Ovary (tissue), 9 donors: ENCODE measurements around the gene GDI2. TPM values are rescaled to one million over a fixed set of nuclear protein-coding genes. Genes with fewer than 3 reads are reported as not detected.

Experiments
- DNase-seq, 5 donors: peaks; one replicate each; pipeline ENCODE4 v3.0.0-alpha.2; 2019 to 2020
- H3K27ac ChIP-seq, 2 donors: fragments of 200-600 bp; one replicate each; pipeline versions ENCODE4 v1.5.1 to v1.8.0; 2019 to 2022
- H3K27me3 ChIP-seq: fragments of 200-600 bp; one replicate; pipeline ENCODE4 v1.8.0; 2022
- H3K36me3 ChIP-seq: fragments of 200-600 bp; sonication (generic); one replicate; pipeline ENCODE4 v1.5.1; 2019
- H3K4me1 ChIP-seq: one replicate; pipeline ENCODE4 v1.8.1; 2013; ENCODE audit warnings: mild to moderate bottlenecking, moderate library complexity; ENCODE audit not compliant: insufficient read depth
- H3K4me3 ChIP-seq: fragments of 200-600 bp; sonication (generic); one replicate; pipeline ENCODE4 v1.5.1; 2017
- H3K9me3 ChIP-seq, 2 donors: fragments of 200-600 bp in 1 of 2; sonication (generic) in 1 of 2; one replicate each; pipeline versions ENCODE4 v1.5.1 to v1.8.1; 2013 to 2019; ENCODE audit warnings: mild to moderate bottlenecking in 1 of 2, moderate library complexity in 1 of 2
- EP300 ChIP-seq: sonication (generic); formaldehyde crosslinking; IDR thresholded peaks from one replicate; pipeline ENCODE4 v1.6.1; 2017; ENCODE audit warnings: antibody characterized with exemption
- POLR2A ChIP-seq: fragments of 450-650 bp; IDR thresholded peaks from one replicate; pipeline ENCODE4 v1.6.1; 2017; ENCODE audit warnings: antibody characterized with exemption, mild to moderate bottlenecking, moderate library complexity
- WGBS, 3 donors: extraction: QIAGEN DNeasy Blood & Tissue Kit in 1 of 3; methylation state at CpG; one replicate each; pipeline versions ENCODE4 v1.1.5 to v1.1.7; 2013 to 2017; 5-methylcytosine and 5-hydroxymethylcytosine counted together
- intact Hi-C, 4 donors: fragments of 100-400 bp; cut with DNase I; formaldehyde crosslinking; loops; one replicate each; pipeline versions ENCODE4 v1.11.0 to v1.15.1; 2022 to 2023
- polyA plus RNA-seq, 2 donors: library from polyadenylated mRNA; stranded (reverse); fragments of 200-250 nt in 1 of 2; fragments of 350-450 nt in 1 of 2; fragmentation: Illumina TruSeq in 1 of 2; extraction: RNeasy Lipid Tissue Mini Kit (QIAGEN cat#74804) in 1 of 2; gene quantifications; one replicate each; pipeline ENCODE4 v1.2.3, GENCODE V29; 2013 to 2014
- total RNA-seq, 7 donors: library from RNA; depleted of rRNA in 2 of 7; stranded (reverse); fragments of >200 nt in 2 of 7; fragmentation: NEBNext Ultra II Directional in 3 of 7; extraction: Animal tissue kit (Norgen Biotek cat#: 25700) in 3 of 7; gene quantifications; one replicate each; pipeline versions ENCODE4 v1.1.0 to v1.2.4, GENCODE V29; 2016 to 2023
- TF ChIP-seq, protein P1 (sequence below), 3 donors: fragments of 450-650 bp in 2 of 3; fragments of 200-600 bp in 1 of 3; IDR thresholded peaks; one replicate each; pipeline versions ENCODE4 v1.5.1 to v1.8.0; 2016 to 2022; ENCODE audit warnings: antibody characterized with exemption in 3 of 3, mild to moderate bottlenecking in 1 of 3
- donor health status: DM: no; HTN: no; CAD: no; lungs with moderate emphysema.
- donor health status: DM: no; HTN: no; CAD: no.
- donor health status: Bipolar disorder and iron deficiency.
- donor health status: DM: yes; HTN: yes; CAD: no.
- donor health status: DM: no; HTN: no; CAD: no.
- donor health status: DM: yes; HTN: yes; CAD: no.

The GDI2 gene
- total and polyA plus RNA-seq, 9 donors: 111 to 269 (median 177) TPM

DNA sequence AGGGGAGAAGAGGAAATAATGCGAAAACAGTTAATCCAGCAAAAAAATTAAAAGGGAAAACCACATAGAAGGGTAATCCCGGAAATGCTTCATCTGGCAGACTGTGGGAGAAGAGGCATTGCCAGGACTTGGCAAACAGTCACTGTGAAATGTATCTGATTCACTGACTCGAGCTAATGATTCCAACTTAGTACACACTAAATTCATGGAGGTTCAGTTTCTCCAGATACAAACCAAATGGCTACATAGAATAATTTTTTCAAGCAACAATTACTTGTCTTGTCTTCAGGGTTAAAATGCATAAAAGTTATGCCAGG lies 36.4 kb downstream of the GDI2 start:
- Histone ChIP-seq H3K4me1 (peaks cover 14% of the 10 kb centered on the region), H3K4me3 (no peak overlapping the region), H3K27me3 (no peaks in the 10 kb centered on the region), H3K36me3 (no peaks in the 10 kb centered on the region), H3K27ac (no peak overlapping the region), H3K9me3 (no peaks in the 10 kb centered on the region)
- no peak for TF ChIP-seq POLR2A
- TF ChIP-seq, protein P1, sequence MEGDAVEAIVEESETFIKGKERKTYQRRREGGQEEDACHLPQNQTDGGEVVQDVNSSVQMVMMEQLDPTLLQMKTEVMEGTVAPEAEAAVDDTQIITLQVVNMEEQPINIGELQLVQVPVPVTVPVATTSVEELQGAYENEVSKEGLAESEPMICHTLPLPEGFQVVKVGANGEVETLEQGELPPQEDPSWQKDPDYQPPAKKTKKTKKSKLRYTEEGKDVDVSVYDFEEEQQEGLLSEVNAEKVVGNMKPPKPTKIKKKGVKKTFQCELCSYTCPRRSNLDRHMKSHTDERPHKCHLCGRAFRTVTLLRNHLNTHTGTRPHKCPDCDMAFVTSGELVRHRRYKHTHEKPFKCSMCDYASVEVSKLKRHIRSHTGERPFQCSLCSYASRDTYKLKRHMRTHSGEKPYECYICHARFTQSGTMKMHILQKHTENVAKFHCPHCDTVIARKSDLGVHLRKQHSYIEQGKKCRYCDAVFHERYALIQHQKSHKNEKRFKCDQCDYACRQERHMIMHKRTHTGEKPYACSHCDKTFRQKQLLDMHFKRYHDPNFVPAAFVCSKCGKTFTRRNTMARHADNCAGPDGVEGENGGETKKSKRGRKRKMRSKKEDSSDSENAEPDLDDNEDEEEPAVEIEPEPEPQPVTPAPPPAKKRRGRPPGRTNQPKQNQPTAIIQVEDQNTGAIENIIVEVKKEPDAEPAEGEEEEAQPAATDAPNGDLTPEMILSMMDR (IDR thresholded peaks at IDR 0.05): no peak
- TF ChIP-seq EP300: no peak
- no peak for DNase-seq
- WGBS, 3 donors: 17 to 20% (median 17%) methylated on average over 3 of the region's 3 CpGs
- intact Hi-C loops: no loop called here

GRCh38 chr10:5776136-5776880 lies 36.9 kb downstream of the GDI2 start:
- Histone ChIP-seq H3K9me3 (no peaks in the 10 kb centered on the region), H3K27ac (no peak overlapping the region), H3K4me3 (no peak overlapping the region), H3K27me3 (no peaks in the 10 kb centered on the region), H3K4me1 (peaks cover 14% of the 10 kb centered on the region), H3K36me3 (no peaks in the 10 kb centered on the region)
- 42 to 45% (median 45%) methylated on average over 7 of the region's 7 CpGs for WGBS, 3 donors
- TF ChIP-seq, protein P1 (IDR thresholded peaks at IDR 0.05): no peak
- TF ChIP-seq EP300: no peak
- no peak for TF ChIP-seq POLR2A
- intact Hi-C loops: no loop called here
- no peak for DNase-seq

GRCh38 chr10:5775685-5776084 lies 37.5 kb downstream of the GDI2 start:
- no peaks in the 10 kb centered on the region for H3K36me3 ChIP-seq
- peaks cover 14% of the 10 kb centered on the region for H3K4me1 ChIP-seq
- H3K9me3 ChIP-seq: no peaks in the 10 kb centered on the region
- H3K27me3 ChIP-seq: no peaks in the 10 kb centered on the region
- H3K4me3 ChIP-seq: no peak overlapping the region
- intact Hi-C loops: no loop called here
- DNase-seq: no peak
- 89 to 90% (median 89%) methylated on average over 16 of the region's 16 CpGs for WGBS, 3 donors
- TF ChIP-seq POLR2A: no peak
- TF ChIP-seq, protein P1 (IDR thresholded peaks at IDR 0.05): no peak
- TF ChIP-seq EP300: no peak
- H3K27ac ChIP-seq: no peak overlapping the region

DNA sequence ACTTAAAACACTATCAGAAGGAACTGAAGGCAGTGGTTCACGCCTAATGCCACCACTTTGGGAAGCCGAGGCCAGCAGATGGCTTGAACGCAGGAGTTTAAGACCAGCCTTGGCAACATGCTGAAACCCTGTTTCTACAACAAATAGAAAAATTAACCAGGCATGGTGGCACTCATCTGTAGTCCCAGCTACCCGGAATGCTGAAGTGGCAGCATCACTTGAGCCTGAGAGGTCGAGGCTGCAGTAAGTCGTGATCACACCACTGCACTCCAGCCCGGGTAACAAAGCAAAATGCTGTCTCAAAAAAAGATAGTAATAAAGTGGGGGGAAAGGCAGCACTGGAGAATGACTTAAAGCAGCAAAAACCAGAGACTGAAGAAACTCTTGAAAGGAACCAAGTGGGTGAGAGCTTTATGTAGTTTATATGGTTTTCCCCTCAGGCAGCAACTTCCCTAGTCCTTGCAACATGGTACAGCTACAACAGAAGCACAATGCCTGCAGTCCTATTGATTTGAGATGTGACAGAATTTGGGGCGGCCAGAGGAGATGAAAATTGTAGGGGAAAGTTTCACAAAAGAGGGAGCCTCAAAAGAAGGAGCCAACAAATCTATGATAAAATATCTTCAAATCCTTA lies 38.1 kb downstream of the GDI2 start:
- Histone ChIP-seq H3K27me3 (no peaks in the 10 kb centered on the region), H3K36me3 (no peaks in the 10 kb centered on the region), H3K27ac (no peak overlapping the region), H3K4me1 (peaks cover 14% of the 10 kb centered on the region), H3K4me3 (no peak overlapping the region), H3K9me3 (no peaks in the 10 kb centered on the region)
- intact Hi-C loops: no loop called here
- TF ChIP-seq EP300 (no peak), POLR2A (no peak)
- TF ChIP-seq, protein P1 (IDR thresholded peaks at IDR 0.05): no peak
- WGBS, 3 donors: 92 to 97% (median 96%) methylated on average over 8 of the region's 8 CpGs
- DNase-seq: no peak
